Testis (tissue), 2 donors: ENCODE results near the gene EPHA4.

Source experiments
- POLR2A ChIP-seq: fragments of 450-650 bp; IDR thresholded peaks from one replicate; pipeline ENCODE4 v1.6.1; 2017; ENCODE audit warnings: antibody characterized with exemption, mild to moderate bottlenecking, moderate library complexity
- TF ChIP-seq, protein P1 (sequence below), 3 experiments: fragments of 450-650 bp in 2 of 3; fragments of 200-600 bp in 1 of 3; sonication (generic) in 1 of 3; IDR thresholded peaks; one replicate each; pipeline ENCODE4 v1.5.1; 2016 to 2019; ENCODE audit warnings: antibody characterized with exemption in 3 of 3, mild to moderate bottlenecking in 2 of 3, moderate library complexity in 1 of 3

DNA sequence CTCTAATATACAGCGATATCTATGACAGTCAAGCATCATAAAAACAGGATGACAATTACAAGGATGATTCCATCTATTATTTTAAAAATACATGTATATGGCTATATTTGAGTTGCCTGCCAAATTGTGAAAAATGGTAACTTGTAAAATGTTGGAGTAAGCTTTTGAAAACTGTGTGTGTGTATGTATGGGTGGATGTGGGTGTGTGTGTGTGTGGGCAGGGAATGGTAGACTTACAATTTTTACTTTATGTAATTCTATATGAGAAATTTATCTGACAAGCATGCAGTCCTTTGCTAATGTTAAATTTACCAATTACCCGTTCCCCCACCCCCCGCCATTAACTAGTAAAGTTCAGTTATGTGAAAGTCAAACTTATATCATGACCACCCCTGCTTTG is 14.0 kb downstream of the EPHA4 start:
- TF ChIP-seq, protein P1, sequence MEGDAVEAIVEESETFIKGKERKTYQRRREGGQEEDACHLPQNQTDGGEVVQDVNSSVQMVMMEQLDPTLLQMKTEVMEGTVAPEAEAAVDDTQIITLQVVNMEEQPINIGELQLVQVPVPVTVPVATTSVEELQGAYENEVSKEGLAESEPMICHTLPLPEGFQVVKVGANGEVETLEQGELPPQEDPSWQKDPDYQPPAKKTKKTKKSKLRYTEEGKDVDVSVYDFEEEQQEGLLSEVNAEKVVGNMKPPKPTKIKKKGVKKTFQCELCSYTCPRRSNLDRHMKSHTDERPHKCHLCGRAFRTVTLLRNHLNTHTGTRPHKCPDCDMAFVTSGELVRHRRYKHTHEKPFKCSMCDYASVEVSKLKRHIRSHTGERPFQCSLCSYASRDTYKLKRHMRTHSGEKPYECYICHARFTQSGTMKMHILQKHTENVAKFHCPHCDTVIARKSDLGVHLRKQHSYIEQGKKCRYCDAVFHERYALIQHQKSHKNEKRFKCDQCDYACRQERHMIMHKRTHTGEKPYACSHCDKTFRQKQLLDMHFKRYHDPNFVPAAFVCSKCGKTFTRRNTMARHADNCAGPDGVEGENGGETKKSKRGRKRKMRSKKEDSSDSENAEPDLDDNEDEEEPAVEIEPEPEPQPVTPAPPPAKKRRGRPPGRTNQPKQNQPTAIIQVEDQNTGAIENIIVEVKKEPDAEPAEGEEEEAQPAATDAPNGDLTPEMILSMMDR (IDR thresholded peaks at IDR 0.05) = no peak
- no peak for TF ChIP-seq POLR2A
